Right lobe of liver (tissue), 4 donors: ENCODE measurements around the gene ZBTB45.

Experiments used
- CTCF ChIP-seq, 4 donors: fragments of 200-600 bp in 3 of 4; fragments of 450-650 bp in 1 of 4; IDR thresholded peaks; one replicate each; pipeline versions ENCODE4 v1.5.1 to v1.8.0; 2016 to 2022; ENCODE audit warnings: antibody characterized with exemption in 4 of 4, mild to moderate bottlenecking in 2 of 4
- POLR2A ChIP-seq: fragments of 450-650 bp; IDR thresholded peaks from one replicate; pipeline ENCODE4 v1.6.1; 2017; ENCODE audit warnings: antibody characterized with exemption, mild to moderate bottlenecking
- donor health status: DM: no; HTN: no; CAD: no.
- donor health status: DM: no; HTN: no; CAD: no.
- donor health status: DM: no; HTN: yes; CAD: no.

GRCh38 chr19:58483776-58484175, 35.8 kb downstream of the ZBTB45 start:
- TF ChIP-seq CTCF (IDR thresholded peaks at IDR 0.05) (no peak), POLR2A (no peak)
